CD4-positive, alpha-beta T cell (primary cell): ENCODE measurements around the gene PIP5K1B. TPM values are rescaled to one million over a fixed set of nuclear protein-coding genes. Genes with fewer than 3 reads are reported as not detected.

Experiments
- ATAC-seq: fragments of 200-7000 bp; cut with Tn5 transposase; one replicate; pipeline ENCODE4 v1.10.0; 2022; ENCODE audit warnings: mild to moderate bottlenecking; ENCODE audit not compliant: poor library complexity
- CTCF ChIA-PET: fragments of 350-600 bp; sonication (Branson Sonifier 250); formaldehyde crosslinking; loops from one replicate; lab custom pipeline; 2021; ENCODE audit warnings: antibody characterized with exemption, inconsistent platforms; lab: Charles Lee
- POLR2A ChIA-PET: fragments of 350-600 bp; sonication (Branson Sonifier 250); formaldehyde crosslinking; loops from one replicate; lab custom pipeline; 2021; ENCODE audit warnings: antibody characterized with exemption, inconsistent platforms; lab: Charles Lee
- DNase-seq, 14 experiments: peaks; one replicate each; pipeline ENCODE4 v3.0.0-alpha.2; 2013 to 2020; ENCODE audit warnings: mixed read lengths in 2 of 14
- H3K27ac ChIP-seq, 2 donors: one replicate each; pipeline versions ENCODE4 v1.5.1 to v1.7.0; 2013; ENCODE audit warnings: low read length in 2 of 2, low read depth in 1 of 2, mild to moderate bottlenecking in 1 of 2
- H3K27me3 ChIP-seq, 2 experiments: 1 replicate in 1 of 2; 2 replicates in 1 of 2; pipeline versions ENCODE4 v1.6.1 to v1.7.0; 2013; ENCODE audit warnings: low read length in 2 of 2, control low read depth in 1 of 2, mild to moderate bottlenecking in 1 of 2, moderate library complexity in 1 of 2; ENCODE audit not compliant: insufficient read depth in 2 of 2, control insufficient read depth in 1 of 2
- H3K36me3 ChIP-seq: one replicate; pipeline ENCODE4 v1.6.1; 2013; ENCODE audit warnings: low read length, control low read depth; ENCODE audit not compliant: insufficient read depth
- H3K4me1 ChIP-seq: one replicate; pipeline ENCODE4 v1.6.1; 2013; ENCODE audit warnings: low read length, control low read depth; ENCODE audit not compliant: insufficient read depth
- H3K4me3 ChIP-seq: one replicate; pipeline ENCODE4 v1.5.1; 2013; ENCODE audit warnings: mild to moderate bottlenecking, low read length, moderate library complexity
- H3K9me3 ChIP-seq, 2 experiments: 1 replicate in 1 of 2; 2 replicates in 1 of 2; pipeline versions ENCODE4 v1.6.1 to v1.7.0; 2013; ENCODE audit warnings: low read length in 2 of 2, mild to moderate bottlenecking in 2 of 2, control low read depth in 1 of 2, moderate library complexity in 1 of 2; ENCODE audit not compliant: control insufficient read depth in 1 of 2, insufficient read depth in 1 of 2
- H3K27ac Mint-ChIP-seq: one replicate; pipeline ENCODE4 v1.8.0; 2020; ENCODE audit warnings: mixed read lengths
- H3K27me3 Mint-ChIP-seq: one replicate; pipeline ENCODE4 v1.8.0; 2021; ENCODE audit warnings: mixed read lengths
- H3K36me3 Mint-ChIP-seq: one replicate; pipeline ENCODE4 v1.8.0; 2021; ENCODE audit warnings: low read depth, mixed read lengths
- H3K4me1 Mint-ChIP-seq: one replicate; pipeline ENCODE4 v1.8.0; 2021; ENCODE audit warnings: low read depth, mixed read lengths
- H3K4me3 Mint-ChIP-seq: one replicate; pipeline ENCODE4 v1.8.0; 2020; ENCODE audit warnings: mild to moderate bottlenecking, mixed read lengths
- H3K9me3 Mint-ChIP-seq: one replicate; pipeline ENCODE4 v1.8.0; 2020; ENCODE audit warnings: mixed read lengths
- intact Hi-C, 2 experiments: fragments of 100-400 bp; cut with DNase I in 1 of 2; cut with micrococcal nuclease in 1 of 2; formaldehyde crosslinking; loops; one replicate each; pipeline versions ENCODE4 v1.15.1 to v1.9.0; 2023 to 2025; cut with DNase I, micrococcal nuclease
- total RNA-seq, 174 experiments: library from RNA in 2 of 174; stranded (reverse) in 2 of 174; gene quantifications; one replicate each; pipeline ENCODE4 v1.2.3 and lab custom pipeline; 2021 to 2026
- TF ChIP-seq, protein P1 (sequence below): fragments of 200-600 bp; IDR thresholded peaks from one replicate; pipeline ENCODE4 v1.8.0; 2022; ENCODE audit warnings: antibody characterized with exemption, mild to moderate bottlenecking

The PIP5K1B gene
- total RNA-seq, 2 experiments from 2014 or later, result not detected

- POLR2A ChIA-PET, result no interaction called here
- CTCF ChIA-PET, result no interaction called here
Measured at GRCh38 chr9:68800836-68801235, 95.8 kb downstream of the PIP5K1B start.

GRCh38 chr9:68802525-68803015, 97.5 kb downstream of the PIP5K1B start:
- intact Hi-C loops, result no loop called here

More at GRCh38 chr9:68800836-68801235, 95.8 kb downstream of the PIP5K1B start:
- ATAC-seq (no peak), DNase-seq (no peak)
- H3K9me3 Mint-ChIP-seq, result no peaks in the 10 kb centered on the region
- H3K9me3 ChIP-seq, result no peaks in the 10 kb centered on the region
- peaks cover 7% of the 10 kb centered on the region for H3K27me3 Mint-ChIP-seq
- intact Hi-C loops, result no loop called here
- no peak overlapping the region for H3K27ac ChIP-seq
- no peak overlapping the region for H3K27ac Mint-ChIP-seq
- no peaks in the 10 kb centered on the region for H3K36me3 Mint-ChIP-seq
- H3K4me1 Mint-ChIP-seq, result no peaks in the 10 kb centered on the region
- no peaks in the 10 kb centered on the region for H3K4me1 ChIP-seq
- H3K4me3 ChIP-seq, result no peak overlapping the region
- no peak overlapping the region for H3K4me3 Mint-ChIP-seq
- H3K27me3 ChIP-seq, result no peaks in the 10 kb centered on the region
- TF ChIP-seq, protein P1, sequence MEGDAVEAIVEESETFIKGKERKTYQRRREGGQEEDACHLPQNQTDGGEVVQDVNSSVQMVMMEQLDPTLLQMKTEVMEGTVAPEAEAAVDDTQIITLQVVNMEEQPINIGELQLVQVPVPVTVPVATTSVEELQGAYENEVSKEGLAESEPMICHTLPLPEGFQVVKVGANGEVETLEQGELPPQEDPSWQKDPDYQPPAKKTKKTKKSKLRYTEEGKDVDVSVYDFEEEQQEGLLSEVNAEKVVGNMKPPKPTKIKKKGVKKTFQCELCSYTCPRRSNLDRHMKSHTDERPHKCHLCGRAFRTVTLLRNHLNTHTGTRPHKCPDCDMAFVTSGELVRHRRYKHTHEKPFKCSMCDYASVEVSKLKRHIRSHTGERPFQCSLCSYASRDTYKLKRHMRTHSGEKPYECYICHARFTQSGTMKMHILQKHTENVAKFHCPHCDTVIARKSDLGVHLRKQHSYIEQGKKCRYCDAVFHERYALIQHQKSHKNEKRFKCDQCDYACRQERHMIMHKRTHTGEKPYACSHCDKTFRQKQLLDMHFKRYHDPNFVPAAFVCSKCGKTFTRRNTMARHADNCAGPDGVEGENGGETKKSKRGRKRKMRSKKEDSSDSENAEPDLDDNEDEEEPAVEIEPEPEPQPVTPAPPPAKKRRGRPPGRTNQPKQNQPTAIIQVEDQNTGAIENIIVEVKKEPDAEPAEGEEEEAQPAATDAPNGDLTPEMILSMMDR, result no peak
- H3K36me3 ChIP-seq, result no peaks in the 10 kb centered on the region

GRCh38 chr9:68804911-68805889, 100.2 kb downstream of the PIP5K1B start:
- Histone ChIP-seq H3K9me3 (no peaks in the 10 kb centered on the region), H3K4me3 (no peak overlapping the region), H3K27me3 (no peaks in the 10 kb centered on the region), H3K36me3 (no peaks in the 10 kb centered on the region), H3K27ac (no peak overlapping the region), H3K4me1 (no peaks in the 10 kb centered on the region)
- H3K4me1 Mint-ChIP-seq, result no peaks in the 10 kb centered on the region
- no peaks in the 10 kb centered on the region for H3K9me3 Mint-ChIP-seq
- ATAC-seq, result no peak
- no peaks in the 10 kb centered on the region for H3K36me3 Mint-ChIP-seq
- CTCF ChIA-PET, result interaction anchor here (0.8 kb wide), 1 partner anchor 9 kb away, joined by 3 read pairs; no protein-coding TSS in a partner anchor
- TF ChIP-seq, protein P1, result no peak
- POLR2A ChIA-PET, result no interaction called here
- no peaks in the 10 kb centered on the region for H3K27me3 Mint-ChIP-seq
- intact Hi-C loops, result no loop called here
- H3K27ac Mint-ChIP-seq, result no peak overlapping the region
- no peak for DNase-seq
- no peak overlapping the region for H3K4me3 Mint-ChIP-seq

More at GRCh38 chr9:68802525-68803015, 97.5 kb downstream of the PIP5K1B start:
- TF ChIP-seq, protein P1, result no peak
- H3K27ac ChIP-seq, result no peak overlapping the region
- no peaks in the 10 kb centered on the region for H3K27me3 Mint-ChIP-seq
- no peak for ATAC-seq
- no peak for DNase-seq
- POLR2A ChIA-PET, result no interaction called here
- H3K36me3 ChIP-seq, result no peaks in the 10 kb centered on the region
- no peaks in the 10 kb centered on the region for H3K4me1 Mint-ChIP-seq
- no peaks in the 10 kb centered on the region for H3K4me1 ChIP-seq
- no peaks in the 10 kb centered on the region for H3K27me3 ChIP-seq
- H3K4me3 ChIP-seq, result no peak overlapping the region
- no peak overlapping the region for H3K4me3 Mint-ChIP-seq
- no peaks in the 10 kb centered on the region for H3K9me3 ChIP-seq
- CTCF ChIA-PET, result no interaction called here
- no peaks in the 10 kb centered on the region for H3K9me3 Mint-ChIP-seq
- H3K36me3 Mint-ChIP-seq, result no peaks in the 10 kb centered on the region
- no peak overlapping the region for H3K27ac Mint-ChIP-seq
